IPS-18a (cell line): ENCODE measurements around the gene RNF220.

Source experiments
- H3K27ac ChIP-seq: one replicate; pipeline ENCODE4 v1.5.1; 2013; ENCODE audit warnings: low read length
- H3K27me3 ChIP-seq: one replicate; pipeline ENCODE4 v1.6.1; 2013; ENCODE audit warnings: mild to moderate bottlenecking, low read length; ENCODE audit not compliant: control insufficient read depth, insufficient read depth
- H3K36me3 ChIP-seq: one replicate; pipeline ENCODE4 v1.6.1; 2013; ENCODE audit warnings: low read depth, low read length; ENCODE audit not compliant: control insufficient read depth
- H3K4me1 ChIP-seq: one replicate; pipeline ENCODE4 v1.6.1; 2013; ENCODE audit warnings: low read depth, low read length; ENCODE audit not compliant: control insufficient read depth
- H3K4me3 ChIP-seq: one replicate; pipeline ENCODE4 v1.5.1; 2013; ENCODE audit warnings: low read length
- H3K9ac ChIP-seq: one replicate; pipeline ENCODE4 v1.6.1; 2013; ENCODE audit warnings: mild to moderate bottlenecking, low read length, moderate library complexity
- H3K9me3 ChIP-seq: one replicate; pipeline ENCODE4 v1.6.1; 2013; ENCODE audit warnings: low read depth, low read length; ENCODE audit not compliant: control insufficient read depth

The RNF220 gene

GRCh38 chr1:44408632-44409602, 3.9 kb downstream of the RNF220 start:
- Histone ChIP-seq H3K4me3 (peak overlapping the region; percentile 81), H3K9ac (peak overlapping the region; percentile 48), H3K9me3 (no peaks in the 10 kb centered on the region), H3K27me3 (peaks cover 80% of the 10 kb centered on the region), H3K36me3 (peaks cover 16% of the 10 kb centered on the region), H3K27ac (no peak overlapping the region), H3K4me1 (peaks cover 22% of the 10 kb centered on the region)

- peaks cover 16% of the 10 kb centered on the region for H3K36me3 ChIP-seq
- no peaks in the 10 kb centered on the region for H3K9me3 ChIP-seq
- H3K27ac ChIP-seq: no peak overlapping the region
- H3K4me3 ChIP-seq: no peak overlapping the region
- H3K4me1 ChIP-seq: peaks cover 22% of the 10 kb centered on the region
- peaks cover 89% of the 10 kb centered on the region for H3K27me3 ChIP-seq
- no peak overlapping the region for H3K9ac ChIP-seq
Measured at GRCh38 chr1:44409757-44410156, 4.7 kb downstream of the RNF220 start.

- no peaks in the 10 kb centered on the region for H3K9me3 ChIP-seq
- peaks cover 98% of the 10 kb centered on the region for H3K27me3 ChIP-seq
- peaks cover 22% of the 10 kb centered on the region for H3K36me3 ChIP-seq
- H3K27ac ChIP-seq: no peak overlapping the region
- H3K9ac ChIP-seq: no peak overlapping the region
- peaks cover 35% of the 10 kb centered on the region for H3K4me1 ChIP-seq
- H3K4me3 ChIP-seq: no peak overlapping the region
Measured at GRCh38 chr1:44411861-44412260, 6.8 kb downstream of the RNF220 start.

GRCh38 chr1:44412601-44413000, 7.5 kb downstream of the RNF220 start:
- Histone ChIP-seq H3K36me3 (peaks cover 22% of the 10 kb centered on the region), H3K9me3 (no peaks in the 10 kb centered on the region), H3K9ac (no peak overlapping the region), H3K27me3 (peaks cover 95% of the 10 kb centered on the region), H3K4me3 (no peak overlapping the region), H3K27ac (no peak overlapping the region), H3K4me1 (peaks cover 38% of the 10 kb centered on the region)

- H3K4me3 ChIP-seq: no peak overlapping the region
- no peak overlapping the region for H3K27ac ChIP-seq
- peaks cover 90% of the 10 kb centered on the region for H3K27me3 ChIP-seq
- no peaks in the 10 kb centered on the region for H3K9me3 ChIP-seq
- H3K4me1 ChIP-seq: peaks cover 30% of the 10 kb centered on the region
- H3K36me3 ChIP-seq: peaks cover 22% of the 10 kb centered on the region
- H3K9ac ChIP-seq: no peak overlapping the region
Measured at GRCh38 chr1:44413740-44414139, 8.7 kb downstream of the RNF220 start.

GRCh38 chr1:44415013-44415412, 10.0 kb downstream of the RNF220 start:
- peaks cover 22% of the 10 kb centered on the region for H3K36me3 ChIP-seq
- no peak overlapping the region for H3K27ac ChIP-seq
- H3K9ac ChIP-seq: no peak overlapping the region
- H3K27me3 ChIP-seq: peaks cover 90% of the 10 kb centered on the region
- H3K9me3 ChIP-seq: no peaks in the 10 kb centered on the region
- H3K4me1 ChIP-seq: peaks cover 17% of the 10 kb centered on the region
- H3K4me3 ChIP-seq: no peak overlapping the region

- H3K36me3 ChIP-seq: peaks cover 22% of the 10 kb centered on the region
- H3K27me3 ChIP-seq: peaks cover 82% of the 10 kb centered on the region
- H3K4me3 ChIP-seq: no peak overlapping the region
- H3K9me3 ChIP-seq: no peaks in the 10 kb centered on the region
- H3K4me1 ChIP-seq: peaks cover 23% of the 10 kb centered on the region
- no peak overlapping the region for H3K9ac ChIP-seq
- H3K27ac ChIP-seq: no peak overlapping the region
Measured at GRCh38 chr1:44416408-44416807, 11.4 kb downstream of the RNF220 start.

- H3K9ac ChIP-seq: peak overlapping the region; percentile 53
- H3K27me3 ChIP-seq: peaks cover 71% of the 10 kb centered on the region
- H3K4me3 ChIP-seq: peak overlapping the region; percentile 63
- no peak overlapping the region for H3K27ac ChIP-seq
- no peaks in the 10 kb centered on the region for H3K9me3 ChIP-seq
- peaks cover 32% of the 10 kb centered on the region for H3K4me1 ChIP-seq
- peaks cover 17% of the 10 kb centered on the region for H3K36me3 ChIP-seq
Measured at GRCh38 chr1:44417351-44418021, 12.4 kb downstream of the RNF220 start.

- Histone ChIP-seq H3K9ac (peak overlapping the region; percentile 53), H3K36me3 (peaks cover 11% of the 10 kb centered on the region), H3K4me1 (peaks cover 32% of the 10 kb centered on the region), H3K4me3 (peak overlapping the region; percentile 63), H3K9me3 (no peaks in the 10 kb centered on the region), H3K27ac (no peak overlapping the region), H3K27me3 (peaks cover 73% of the 10 kb centered on the region)
Measured at GRCh38 chr1:44418022-44418673, 13.1 kb downstream of the RNF220 start.

- peaks cover 48% of the 10 kb centered on the region for H3K4me1 ChIP-seq
- H3K9ac ChIP-seq: no peak overlapping the region
- H3K4me3 ChIP-seq: no peak overlapping the region
- no peak overlapping the region for H3K27ac ChIP-seq
- H3K9me3 ChIP-seq: no peaks in the 10 kb centered on the region
- peaks cover 7% of the 10 kb centered on the region for H3K36me3 ChIP-seq
- peaks cover 56% of the 10 kb centered on the region for H3K27me3 ChIP-seq
Measured at GRCh38 chr1:44419901-44420300, 14.8 kb downstream of the RNF220 start.

- H3K27ac ChIP-seq: no peak overlapping the region
- peaks cover 50% of the 10 kb centered on the region for H3K4me1 ChIP-seq
- H3K27me3 ChIP-seq: peaks cover 49% of the 10 kb centered on the region
- no peak overlapping the region for H3K4me3 ChIP-seq
- H3K36me3 ChIP-seq: peaks cover 7% of the 10 kb centered on the region
- no peak overlapping the region for H3K9ac ChIP-seq
- H3K9me3 ChIP-seq: no peaks in the 10 kb centered on the region
Measured at GRCh38 chr1:44420535-44420934, 15.5 kb downstream of the RNF220 start.
